Brain microvascular endothelial cell (primary cell): ENCODE results near the gene PRKCH.

ENCODE experiments used
- DNase-seq: peaks from one replicate; pipeline ENCODE4 v3.0.0-alpha.2; 2020
- H3K27ac ChIP-seq: fragments of 250-450 bp; sonication (Bioruptor Pico); 2 replicates; pipeline ENCODE4 v1.5.1; 2020; ENCODE audit warnings: mild to moderate bottlenecking, moderate library complexity
- H3K27me3 ChIP-seq: fragments of 250-450 bp; sonication (Bioruptor Pico); replicated peaks from 2 replicates; pipeline ENCODE4 v1.5.1; 2020; ENCODE audit warnings: mild to moderate bottlenecking
- H3K36me3 ChIP-seq: fragments of 250-450 bp; sonication (Bioruptor Pico); replicated peaks from 2 replicates; pipeline ENCODE4 v1.5.1; 2020; ENCODE audit warnings: mild to moderate bottlenecking
- H3K4me3 ChIP-seq: 2 replicates; pipeline ENCODE4 v1.5.1; 2011; ENCODE audit warnings: low read depth, mild to moderate bottlenecking, control low read depth, low read length, moderate library complexity
- CTCF ChIP-seq: IDR thresholded peaks from 2 replicates; pipeline ENCODE4 v1.5.1; 2011; ENCODE audit warnings: low read depth, mild to moderate bottlenecking, moderate library complexity, low read length, control low read depth, inconsistent platforms; ENCODE audit errors: missing control alignments
- in situ Hi-C: cut with HindIII; loops from 2 replicates; pipeline ENCODE4 v1.10.0; 2017; ENCODE audit warnings: low sequenced_read_pairs, low pct_ligation_motif_present

PRKCH gene

GRCh38 chr14:61484031-61484430 lies 162.7 kb downstream of the PRKCH start:
- in situ Hi-C loops, result no loop called here
- no peak overlapping the region for H3K4me3 ChIP-seq
- no peak for TF ChIP-seq CTCF
- H3K36me3 ChIP-seq, result no peaks in the 10 kb centered on the region
- no peaks in the 10 kb centered on the region for H3K27me3 ChIP-seq
- H3K27ac ChIP-seq, result no peak overlapping the region
- no peak for DNase-seq

GRCh38 chr14:61484826-61485584 lies 163.6 kb downstream of the PRKCH start:
- no peak for TF ChIP-seq CTCF
- no peak overlapping the region for H3K27ac ChIP-seq
- no peaks in the 10 kb centered on the region for H3K36me3 ChIP-seq
- in situ Hi-C loops, result no loop called here
- DNase-seq, result no peak
- H3K27me3 ChIP-seq, result no peaks in the 10 kb centered on the region
- no peak overlapping the region for H3K4me3 ChIP-seq

GRCh38 chr14:61485661-61486060 lies 164.3 kb downstream of the PRKCH start:
- in situ Hi-C loops, result no loop called here
- no peaks in the 10 kb centered on the region for H3K36me3 ChIP-seq

GRCh38 chr14:61486930-61487495 lies 165.6 kb downstream of the PRKCH start:
- H3K36me3 ChIP-seq, result no peaks in the 10 kb centered on the region
- DNase-seq, result no peak
- no peak for TF ChIP-seq CTCF
- H3K27ac ChIP-seq, result no peak overlapping the region
- H3K27me3 ChIP-seq, result no peaks in the 10 kb centered on the region
- in situ Hi-C loops, result no loop called here
- no peak overlapping the region for H3K4me3 ChIP-seq

More at GRCh38 chr14:61485661-61486060, 164.3 kb downstream of the PRKCH start:
- H3K27me3 ChIP-seq, result no peaks in the 10 kb centered on the region
- no peak overlapping the region for H3K27ac ChIP-seq
- H3K4me3 ChIP-seq, result no peak overlapping the region
- DNase-seq, result no peak
- no peak for TF ChIP-seq CTCF

GRCh38 chr14:61488417-61489401 lies 167.3 kb downstream of the PRKCH start:
- Histone ChIP-seq H3K36me3 (no peaks in the 10 kb centered on the region), H3K4me3 (no peak overlapping the region), H3K27ac (no peak overlapping the region), H3K27me3 (no peaks in the 10 kb centered on the region)
- no peak for DNase-seq
- no peak for TF ChIP-seq CTCF
- in situ Hi-C loops, result no loop called here
